HG03432 (cell line): Measurements from ENCODE around the gene USP22.
"Not testable (repeated sequence)": the region's sequence is repeated elsewhere in the genome, so short reads cannot be mapped to it uniquely, and the experiment has no call there.

Experiments used
- ATAC-seq: cut with Tn5 transposase; IDR thresholded peaks from one replicate; pipeline ENCODE4 v1.9.1; 2021; ENCODE audit warnings: mild to moderate bottlenecking, moderate library complexity; ENCODE audit not compliant: unreplicated experiment

USP22 gene

DNA sequence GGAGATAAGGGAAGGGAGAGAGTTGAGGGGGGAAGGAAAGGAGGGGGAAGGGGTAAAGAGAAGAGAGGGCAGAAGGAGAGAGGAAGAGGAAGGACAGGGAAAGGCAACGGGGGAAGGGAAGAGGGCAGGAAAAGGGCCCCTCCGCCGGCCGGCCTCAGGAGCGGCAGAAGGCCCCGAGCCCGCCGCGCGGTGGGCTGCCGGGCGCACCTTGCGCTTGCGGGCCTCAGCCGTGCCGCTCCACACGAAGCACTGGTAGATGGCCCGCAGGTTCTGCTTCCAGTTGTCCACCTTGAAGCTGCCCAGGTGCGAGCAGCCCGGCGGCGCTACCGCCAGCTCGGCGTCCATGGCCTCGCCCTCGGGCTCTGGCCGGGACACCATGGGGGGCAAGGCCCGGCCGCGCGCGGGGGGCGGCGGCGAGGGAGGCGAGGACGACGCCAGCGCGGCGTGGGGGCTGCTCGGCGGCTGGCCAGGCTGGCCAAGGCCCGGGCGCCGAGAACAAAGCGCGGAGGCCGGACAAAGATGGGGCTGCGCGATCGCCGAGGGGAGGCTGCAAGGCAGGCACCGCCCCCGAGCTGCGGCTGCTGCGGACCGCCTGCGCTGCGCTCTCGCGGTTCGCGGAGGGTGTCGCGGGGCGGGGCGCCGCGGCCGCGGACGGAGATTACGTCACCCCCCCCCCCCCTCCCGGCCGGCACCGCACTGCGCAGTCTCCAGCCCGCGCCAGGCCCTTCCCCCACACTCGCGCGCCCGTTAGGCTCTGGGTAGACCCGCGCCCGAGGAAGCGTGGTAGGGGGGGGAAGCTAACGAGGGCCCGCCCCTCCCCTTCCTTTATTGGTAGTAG is at the start of gene USP22:
TSS of gene USP22 (minus strand) at position 554 of the 838 bp plus-strand sequence. CDS start at position 378, 176 bp downstream.
- peak; percentile 68 for ATAC-seq

DNA sequence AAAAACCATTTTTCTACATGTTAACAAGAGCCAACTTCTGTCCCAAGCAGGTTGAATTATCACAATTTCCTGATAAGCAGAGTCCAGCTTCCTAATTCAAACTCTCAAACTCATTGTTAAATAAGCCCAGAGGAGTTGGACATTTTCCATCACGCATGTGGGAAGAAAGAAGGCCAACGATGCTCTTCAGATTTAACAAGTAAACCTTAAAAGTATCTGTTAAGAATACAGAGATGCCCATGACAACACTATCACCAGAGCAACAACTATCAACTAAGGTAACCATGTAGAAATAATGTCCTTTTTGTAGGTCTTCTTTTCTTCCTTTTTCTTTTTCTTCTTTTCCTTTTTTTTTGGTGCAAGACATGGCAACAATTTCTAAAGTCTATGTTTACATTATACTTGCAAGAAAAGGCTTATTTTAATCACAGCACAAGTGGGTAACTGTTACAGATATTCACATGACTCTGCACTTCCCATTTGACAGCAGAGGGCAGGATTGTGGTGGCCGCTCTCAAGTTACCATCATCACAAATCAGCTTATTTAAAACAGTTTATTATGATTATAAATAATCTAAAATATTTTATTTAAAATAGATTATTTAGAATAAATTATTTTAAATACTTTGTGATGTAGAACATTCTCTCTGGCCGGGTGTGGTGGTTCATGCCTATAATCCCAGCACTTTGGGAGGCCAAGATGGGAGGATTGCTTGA is 48.2 kb upstream of the USP22 start:
- no peak for ATAC-seq

- ATAC-seq, result peak; percentile 78
These were observed 47.4 kb upstream of the USP22 start for GRCh38 chr17:21089933-21090901.

DNA sequence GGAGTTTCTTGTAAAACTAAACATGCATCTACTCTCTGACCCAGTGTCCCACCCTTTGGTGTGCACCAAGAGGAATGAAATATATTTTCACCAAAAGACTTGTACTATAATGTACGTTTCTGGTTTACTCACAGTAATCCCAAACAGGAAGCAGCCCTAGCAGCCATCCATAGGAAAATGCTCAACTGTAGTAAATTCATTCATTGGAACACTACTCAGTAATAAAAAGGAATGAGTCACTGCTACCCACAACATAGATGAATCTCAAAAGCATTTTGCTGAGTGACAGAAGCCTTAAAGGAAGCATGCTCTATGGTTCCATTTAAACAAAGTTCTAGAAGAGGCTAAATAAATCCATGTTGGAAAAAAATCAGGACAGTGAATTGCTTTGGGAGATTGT is 46.3 kb upstream of the USP22 start:
- no peak for ATAC-seq

GRCh38 chr17:21085707-21086106 is 42.9 kb upstream of the USP22 start:
- no peak for ATAC-seq

DNA sequence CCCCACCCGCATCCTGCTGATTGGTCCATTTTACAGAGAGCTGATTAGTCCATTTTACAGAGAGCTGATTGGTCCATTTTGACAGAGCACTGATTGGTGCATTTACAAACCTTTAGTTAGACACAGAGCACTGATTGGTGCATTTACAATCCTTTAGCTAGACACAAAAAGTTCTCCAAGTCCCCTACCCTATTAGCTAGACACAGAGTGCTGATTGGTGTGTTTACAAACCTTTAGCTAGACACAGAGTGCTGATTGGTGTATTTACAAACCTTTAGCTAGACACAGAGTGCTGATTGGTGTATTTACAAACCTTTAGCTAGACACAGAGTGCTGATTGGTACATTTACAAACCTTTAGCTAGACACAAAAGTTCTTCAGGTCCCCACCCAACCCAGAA is 42.5 kb upstream of the USP22 start:
- ATAC-seq, result not testable (repeated sequence)

- no peak for ATAC-seq
These were observed 39.2 kb upstream of the USP22 start for GRCh38 chr17:21082001-21082436.

DNA sequence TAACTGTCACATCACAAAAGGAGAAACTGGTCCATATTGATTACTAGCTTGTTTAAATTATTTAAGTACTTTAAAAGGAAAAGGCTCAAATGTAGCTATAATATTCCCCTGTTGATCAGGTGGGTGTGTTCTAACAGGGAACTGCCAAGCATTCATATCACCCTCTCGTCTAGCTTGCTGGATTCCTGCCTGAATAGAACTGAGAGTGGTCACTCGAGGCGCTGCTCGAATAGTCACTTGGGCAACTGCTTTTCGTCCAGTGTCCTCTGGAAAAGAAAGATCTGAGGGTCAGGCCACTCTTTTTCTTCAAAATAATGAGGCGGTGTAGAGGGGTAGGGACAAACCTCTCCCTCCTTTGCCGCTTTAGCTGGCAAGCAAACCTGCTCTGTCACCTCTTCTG is 36.4 kb upstream of the USP22 start:
- no peak for ATAC-seq

GRCh38 chr17:21078016-21078780 is 35.4 kb upstream of the USP22 start:
- ATAC-seq, result no peak

DNA sequence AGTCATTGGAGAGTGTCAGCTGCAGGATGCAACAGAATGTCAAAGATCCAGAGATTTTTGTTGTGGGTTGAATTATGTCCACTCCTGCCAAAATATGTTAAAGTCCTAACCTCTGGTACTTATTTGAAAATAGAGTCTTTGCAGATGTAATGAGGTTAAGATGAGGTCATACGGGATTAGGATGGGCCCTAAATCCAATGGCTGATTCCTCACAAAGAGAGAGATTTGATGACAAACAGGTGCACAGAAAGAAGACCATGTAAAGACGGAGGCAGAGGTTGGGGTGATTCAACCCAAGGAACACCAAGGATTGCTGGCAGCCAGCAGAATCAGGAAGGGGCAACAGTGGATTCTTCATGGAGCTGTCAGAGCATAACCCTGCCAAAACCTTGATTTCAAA is 34.5 kb upstream of the USP22 start:
- ATAC-seq, result no peak

GRCh38 chr17:21076242-21076641 is 33.4 kb upstream of the USP22 start:
- no peak for ATAC-seq

GRCh38 chr17:21075739-21076085 is 32.9 kb upstream of the USP22 start:
- ATAC-seq, result no peak

- no peak for ATAC-seq
These were observed 30.0 kb upstream of the USP22 start for GRCh38 chr17:21072745-21073197.

- ATAC-seq, result no peak
These were observed 23.6 kb upstream of the USP22 start for GRCh38 chr17:21066394-21066793.

GRCh38 chr17:21061971-21062526 is 19.2 kb upstream of the USP22 start:
- ATAC-seq, result peak; percentile 82

DNA sequence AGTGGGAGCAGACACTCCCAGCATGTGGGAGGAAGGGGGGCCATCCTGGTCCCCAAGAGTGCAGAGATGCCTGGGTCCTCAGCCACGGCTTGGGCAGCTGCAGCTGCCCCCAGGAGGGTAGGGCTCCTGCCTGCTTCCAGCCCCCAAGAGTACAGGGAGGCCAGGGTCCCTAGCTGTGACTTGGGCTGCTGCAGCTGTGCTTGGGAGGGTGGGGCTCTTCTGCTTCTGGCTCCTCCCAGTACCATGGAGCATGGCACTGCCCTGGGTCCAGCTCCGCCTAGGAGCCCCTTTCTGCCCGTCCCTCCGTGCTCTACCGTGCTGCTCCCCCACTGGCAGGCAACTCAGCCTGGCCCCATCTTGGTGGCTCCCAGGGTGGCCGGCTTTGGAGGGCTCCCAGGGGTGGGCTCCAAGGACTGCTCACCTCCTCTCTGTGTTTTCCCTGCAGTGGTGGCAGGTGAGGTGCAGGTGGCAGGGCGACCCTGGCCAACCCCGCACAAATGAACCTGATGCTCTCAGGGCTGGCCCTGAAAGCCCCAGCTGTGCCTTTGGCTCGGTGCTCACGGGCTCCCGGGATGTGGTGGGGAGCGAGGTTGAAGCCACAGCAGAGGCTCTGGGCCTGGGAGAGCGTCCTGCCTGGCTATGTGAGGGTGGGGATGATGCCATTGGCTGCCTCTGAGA is 18.5 kb upstream of the USP22 start:
- ATAC-seq, result no peak

DNA sequence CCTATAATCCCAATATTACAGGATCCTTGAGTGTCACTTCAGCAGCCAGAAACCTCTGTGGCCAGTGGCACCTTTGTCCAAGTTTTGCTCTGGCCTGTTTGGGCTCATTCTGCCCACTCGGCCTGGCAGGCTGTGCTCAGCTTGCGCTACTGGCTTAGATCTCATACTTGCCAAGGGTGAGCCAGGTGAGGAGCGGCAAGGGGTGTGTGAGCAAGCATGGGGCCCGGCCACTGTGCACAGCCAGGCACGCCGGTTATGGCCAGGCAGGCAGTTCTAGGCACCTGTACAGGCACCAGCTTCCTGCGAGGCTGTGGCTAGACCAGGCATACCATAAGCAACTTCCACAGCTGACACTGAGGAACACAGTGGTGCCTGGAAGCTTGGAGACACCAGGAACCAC is 16.9 kb upstream of the USP22 start:
- no peak for ATAC-seq

DNA sequence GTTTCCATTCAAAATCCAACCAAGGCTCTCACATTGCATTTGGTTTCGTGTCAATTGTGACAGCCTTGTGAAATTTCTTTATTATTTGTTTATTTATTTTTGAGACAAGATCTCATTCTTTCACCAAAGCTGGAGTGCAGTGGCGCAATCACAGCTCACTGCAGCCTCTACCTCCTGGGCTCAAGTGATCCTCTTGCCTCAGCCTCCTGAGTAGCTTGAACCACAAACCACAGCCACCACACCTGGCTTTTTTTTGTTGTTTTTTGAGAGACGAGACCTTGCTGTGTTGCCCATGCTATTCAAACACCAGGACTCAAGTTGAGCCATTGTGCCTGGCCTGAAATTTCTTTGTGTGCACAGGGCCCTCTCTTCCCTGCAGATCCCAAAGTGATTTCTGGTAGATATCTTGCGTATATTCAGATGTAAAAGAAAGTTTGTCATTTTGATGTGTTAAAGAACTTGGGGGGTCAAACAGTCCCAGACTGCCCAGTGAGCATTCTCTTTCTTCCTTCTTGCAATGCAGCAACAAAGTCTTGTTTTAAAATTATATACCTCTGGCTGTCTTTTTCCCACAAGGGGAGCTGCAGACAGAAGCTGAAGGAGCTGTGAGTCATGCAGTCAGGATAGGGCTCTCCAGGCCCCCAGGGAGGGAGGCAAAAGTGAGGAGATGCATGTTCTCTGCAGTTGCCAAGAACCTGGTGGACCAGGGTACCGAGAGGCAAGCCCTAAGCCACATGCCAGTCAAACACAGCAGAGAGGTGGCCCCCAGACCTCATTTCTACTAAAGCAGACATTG is 15.5 kb upstream of the USP22 start:
- no peak for ATAC-seq

- ATAC-seq, result peak; percentile 81
These were observed 10.2 kb upstream of the USP22 start for GRCh38 chr17:21053056-21053455.
